Right atrium auricular region (tissue), 2 donors: ENCODE data around the gene PCSK6. TPM values are rescaled to one million over a fixed set of nuclear protein-coding genes. Genes with fewer than 3 reads are reported as not detected.

ENCODE experiments used
- DNase-seq: peaks from one replicate; pipeline ENCODE4 v3.0.0-alpha.2; 2019; ENCODE audit warnings: low spot score
- H3K27ac ChIP-seq, 2 donors: fragments of 200-600 bp; sonication (generic); 1 replicate in 1 of 2; 2 replicates in 1 of 2; pipeline ENCODE4 v1.5.1; 2016 to 2019
- H3K27me3 ChIP-seq, 2 donors: fragments of 200-600 bp; sonication (generic); one replicate each; pipeline versions ENCODE4 v1.5.1 to v1.6.0; 2017 to 2019
- H3K36me3 ChIP-seq: fragments of 200-600 bp; sonication (generic); one replicate; pipeline ENCODE4 v1.5.1; 2016
- H3K4me1 ChIP-seq, 2 donors: fragments of 200-600 bp; sonication (generic); one replicate each; pipeline versions ENCODE4 v1.5.1 to v1.6.0; 2017 to 2019
- H3K4me3 ChIP-seq, 2 donors: fragments of 200-600 bp; sonication (generic); 1 replicate in 1 of 2; 2 replicates in 1 of 2; pipeline ENCODE4 v1.5.1; 2017 to 2019; ENCODE audit warnings: mild to moderate bottlenecking in 1 of 2, moderate library complexity in 1 of 2
- H3K9me3 ChIP-seq, 2 donors: fragments of 200-600 bp; sonication (generic); one replicate each; pipeline ENCODE4 v1.5.1; 2019
- total RNA-seq, 2 donors: library from RNA; depleted of rRNA; stranded (reverse); fragments of >200 nt; gene quantifications; one replicate each; pipeline ENCODE4 v1.1.0, GENCODE V29; 2016
- TF ChIP-seq, protein P1 (sequence below), 2 donors: fragments of 200-600 bp; sonication (generic); IDR thresholded peaks; one replicate each; pipeline ENCODE4 v1.5.1; 2019; ENCODE audit warnings: antibody characterized with exemption in 2 of 2

PCSK6 gene
- total RNA-seq, 2 donors from 2014 or later, result 14.4 to 19.9 TPM

DNA sequence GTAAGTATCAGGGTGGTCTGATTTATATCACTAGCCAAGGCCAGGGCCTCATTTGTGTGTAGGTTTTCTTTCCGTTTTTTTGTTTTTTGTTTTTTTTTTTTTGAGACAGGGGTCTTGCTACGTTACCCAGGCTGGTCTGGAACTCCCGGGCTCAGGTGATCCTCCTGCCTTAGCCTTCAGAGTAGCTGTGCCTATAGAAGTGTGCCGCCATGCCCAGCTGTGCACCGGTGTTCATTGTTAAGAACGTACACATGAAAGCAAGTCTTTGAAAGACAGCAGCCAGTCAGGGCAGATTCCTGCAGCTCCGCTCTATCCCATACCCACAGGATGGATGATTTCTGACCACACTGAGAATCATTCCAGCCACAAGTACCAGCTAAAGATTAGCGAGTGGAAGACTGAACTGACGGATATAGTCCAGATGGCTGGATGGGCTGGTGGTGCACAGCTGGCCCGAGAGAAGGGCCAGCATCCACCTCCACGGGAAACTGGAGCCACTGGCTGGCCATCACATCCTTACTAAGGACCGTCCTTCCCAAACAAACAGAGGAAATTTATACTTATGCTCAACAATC is 95.4 kb downstream of the PCSK6 start:
- Histone ChIP-seq H3K4me3 (no peak overlapping the region), H3K9me3 (no peaks in the 10 kb centered on the region), H3K4me1 (no peaks in the 10 kb centered on the region), H3K36me3 (no peaks in the 10 kb centered on the region), H3K27ac (no peak overlapping the region), H3K27me3 (no peaks in the 10 kb centered on the region)
- TF ChIP-seq, protein P1, sequence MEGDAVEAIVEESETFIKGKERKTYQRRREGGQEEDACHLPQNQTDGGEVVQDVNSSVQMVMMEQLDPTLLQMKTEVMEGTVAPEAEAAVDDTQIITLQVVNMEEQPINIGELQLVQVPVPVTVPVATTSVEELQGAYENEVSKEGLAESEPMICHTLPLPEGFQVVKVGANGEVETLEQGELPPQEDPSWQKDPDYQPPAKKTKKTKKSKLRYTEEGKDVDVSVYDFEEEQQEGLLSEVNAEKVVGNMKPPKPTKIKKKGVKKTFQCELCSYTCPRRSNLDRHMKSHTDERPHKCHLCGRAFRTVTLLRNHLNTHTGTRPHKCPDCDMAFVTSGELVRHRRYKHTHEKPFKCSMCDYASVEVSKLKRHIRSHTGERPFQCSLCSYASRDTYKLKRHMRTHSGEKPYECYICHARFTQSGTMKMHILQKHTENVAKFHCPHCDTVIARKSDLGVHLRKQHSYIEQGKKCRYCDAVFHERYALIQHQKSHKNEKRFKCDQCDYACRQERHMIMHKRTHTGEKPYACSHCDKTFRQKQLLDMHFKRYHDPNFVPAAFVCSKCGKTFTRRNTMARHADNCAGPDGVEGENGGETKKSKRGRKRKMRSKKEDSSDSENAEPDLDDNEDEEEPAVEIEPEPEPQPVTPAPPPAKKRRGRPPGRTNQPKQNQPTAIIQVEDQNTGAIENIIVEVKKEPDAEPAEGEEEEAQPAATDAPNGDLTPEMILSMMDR (IDR thresholded peaks at IDR 0.05), result no peak
- DNase-seq, result no peak

DNA sequence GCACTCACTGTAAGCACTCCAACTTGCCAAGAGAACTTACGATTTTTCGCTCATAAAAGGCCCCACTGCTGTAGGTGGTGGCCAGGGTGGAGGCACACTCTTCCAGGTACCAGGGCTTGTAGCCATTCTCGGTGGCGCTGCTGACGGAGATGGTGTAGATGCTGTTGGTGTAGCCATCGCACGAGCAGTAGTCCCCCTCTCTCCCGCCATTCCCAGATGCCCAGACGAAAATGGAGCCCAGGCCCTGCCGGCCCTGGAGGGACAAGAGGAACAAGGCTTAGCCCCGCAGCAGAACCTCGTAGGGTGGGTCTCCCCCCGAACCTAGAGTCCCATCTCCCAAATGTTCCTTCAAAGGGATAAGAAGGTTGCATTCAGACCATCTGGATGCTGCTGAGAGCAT is 96.3 kb downstream of the PCSK6 start:
- H3K27me3 ChIP-seq, result no peaks in the 10 kb centered on the region
- no peak overlapping the region for H3K4me3 ChIP-seq
- DNase-seq, result no peak
- TF ChIP-seq, protein P1 (IDR thresholded peaks at IDR 0.05), result no peak
- no peaks in the 10 kb centered on the region for H3K36me3 ChIP-seq
- no peaks in the 10 kb centered on the region for H3K9me3 ChIP-seq
- no peak overlapping the region for H3K27ac ChIP-seq
- H3K4me1 ChIP-seq, result no peaks in the 10 kb centered on the region

- Histone ChIP-seq H3K4me3 (no peak overlapping the region), H3K9me3 (no peaks in the 10 kb centered on the region), H3K27ac (no peak overlapping the region), H3K27me3 (no peaks in the 10 kb centered on the region), H3K4me1 (no peaks in the 10 kb centered on the region), H3K36me3 (no peaks in the 10 kb centered on the region)
- TF ChIP-seq, protein P1 (IDR thresholded peaks at IDR 0.05), result no peak
- DNase-seq, result no peak
Measured at GRCh38 chr15:101391981-101392640, 97.4 kb downstream of the PCSK6 start.

DNA sequence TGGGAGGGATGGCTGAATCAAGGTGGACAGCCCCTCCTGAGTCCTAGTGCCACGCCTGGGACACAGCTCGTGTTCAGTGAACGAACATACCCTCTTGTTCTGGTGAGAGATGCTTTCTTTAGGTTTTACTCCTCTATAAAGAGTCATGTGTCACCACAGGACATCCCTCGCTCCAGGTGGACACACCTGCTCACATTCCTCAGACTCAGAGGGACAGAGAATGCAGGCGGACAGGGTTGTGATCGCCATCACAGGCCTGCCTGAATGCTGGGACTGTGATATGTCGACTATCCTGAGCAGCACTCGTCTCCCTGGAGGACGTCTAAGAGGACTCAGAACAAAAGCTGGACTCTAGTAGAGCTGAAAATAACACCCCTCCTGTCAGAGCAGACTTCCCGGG is 98.1 kb downstream of the PCSK6 start:
- H3K36me3 ChIP-seq, result no peaks in the 10 kb centered on the region

GRCh38 chr15:101390462-101390861 is 99.0 kb downstream of the PCSK6 start:
- H3K4me1 ChIP-seq, result no peaks in the 10 kb centered on the region
- H3K27ac ChIP-seq, result no peak overlapping the region
- TF ChIP-seq, protein P1 (IDR thresholded peaks at IDR 0.05), result no peak
- H3K27me3 ChIP-seq, result no peaks in the 10 kb centered on the region
- DNase-seq, result no peak
- no peaks in the 10 kb centered on the region for H3K36me3 ChIP-seq
- no peak overlapping the region for H3K4me3 ChIP-seq
- H3K9me3 ChIP-seq, result no peaks in the 10 kb centered on the region

More for the DNA sequence above, 98.1 kb downstream of the PCSK6 start:
- Histone ChIP-seq H3K27ac (no peak overlapping the region), H3K27me3 (no peaks in the 10 kb centered on the region), H3K4me1 (no peaks in the 10 kb centered on the region), H3K4me3 (no peak overlapping the region), H3K9me3 (no peaks in the 10 kb centered on the region)
- no peak for DNase-seq
- TF ChIP-seq, protein P1 (IDR thresholded peaks at IDR 0.05), result no peak

- TF ChIP-seq, protein P1 (IDR thresholded peaks at IDR 0.05), result no peak
- Histone ChIP-seq H3K9me3 (no peaks in the 10 kb centered on the region), H3K27ac (no peak overlapping the region), H3K36me3 (no peaks in the 10 kb centered on the region), H3K27me3 (no peaks in the 10 kb centered on the region), H3K4me3 (no peak overlapping the region), H3K4me1 (no peaks in the 10 kb centered on the region)
- DNase-seq, result no peak
Measured at GRCh38 chr15:101390060-101390459, 99.4 kb downstream of the PCSK6 start.
